ENCODE data around the gene NPB.

NPB gene

DNA sequence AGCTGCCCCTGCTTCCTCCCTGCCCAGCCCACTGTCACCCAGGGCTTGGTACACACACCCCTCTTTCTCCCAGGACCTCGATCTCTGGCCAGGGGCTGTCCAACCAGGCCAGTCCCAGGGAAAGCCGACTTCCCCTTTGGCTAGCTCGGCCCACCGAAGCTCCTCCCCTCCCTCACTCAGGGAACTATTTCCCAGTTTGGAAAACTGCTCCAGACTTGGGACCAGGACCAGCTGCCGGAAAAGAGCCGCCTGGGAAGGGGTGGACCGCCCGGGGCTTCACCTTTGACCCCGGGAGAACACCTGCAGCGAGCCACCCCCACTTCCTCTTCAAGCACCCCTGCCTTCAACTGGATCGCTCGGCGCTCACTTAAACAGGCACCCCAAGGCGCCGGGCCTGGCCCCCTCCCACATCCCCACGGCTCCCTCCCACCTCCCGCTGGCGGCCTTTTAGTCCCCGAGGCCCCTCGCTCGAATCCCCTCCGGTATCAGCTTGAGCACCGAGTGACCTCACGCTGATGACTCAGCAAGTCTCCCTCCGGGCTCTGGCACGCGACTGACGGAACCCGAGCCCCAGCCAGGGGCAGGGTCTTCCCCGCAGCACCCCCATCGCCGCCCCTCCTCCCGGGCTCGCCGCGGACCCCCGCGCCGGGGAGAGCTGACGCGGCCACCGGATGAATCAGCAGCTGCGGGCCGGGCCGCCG lies 24.6 kb downstream of the NPB start:
- peak; percentile 69 to 75 for DNase-seq

DNA sequence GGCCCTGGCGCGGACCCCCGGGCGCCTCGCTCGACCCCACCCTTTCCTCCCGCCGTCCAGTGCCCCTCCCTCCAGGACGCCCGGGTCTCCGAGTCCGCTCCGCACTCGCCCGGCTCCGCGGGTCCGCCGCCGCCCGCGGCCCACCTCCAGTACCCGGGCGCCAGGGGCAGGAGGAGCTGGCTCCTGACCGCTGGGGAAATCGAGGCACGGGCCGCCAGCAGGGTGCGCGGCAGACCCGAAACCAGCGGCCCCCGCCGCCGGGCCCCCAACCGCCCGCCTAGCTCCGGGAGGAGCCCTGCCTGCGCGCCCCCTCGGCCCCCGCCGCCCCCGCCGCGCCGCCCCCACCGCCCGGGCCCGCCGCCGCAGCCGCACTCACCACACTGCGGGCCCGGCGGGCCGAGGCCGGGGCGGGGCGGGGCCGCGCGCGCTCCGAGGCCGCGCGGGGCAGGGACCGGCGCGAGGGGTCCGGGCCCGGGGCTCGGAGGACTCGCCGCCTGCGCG lies 25.2 kb downstream of the NPB start:
- DNase-seq, result no peak

DNA sequence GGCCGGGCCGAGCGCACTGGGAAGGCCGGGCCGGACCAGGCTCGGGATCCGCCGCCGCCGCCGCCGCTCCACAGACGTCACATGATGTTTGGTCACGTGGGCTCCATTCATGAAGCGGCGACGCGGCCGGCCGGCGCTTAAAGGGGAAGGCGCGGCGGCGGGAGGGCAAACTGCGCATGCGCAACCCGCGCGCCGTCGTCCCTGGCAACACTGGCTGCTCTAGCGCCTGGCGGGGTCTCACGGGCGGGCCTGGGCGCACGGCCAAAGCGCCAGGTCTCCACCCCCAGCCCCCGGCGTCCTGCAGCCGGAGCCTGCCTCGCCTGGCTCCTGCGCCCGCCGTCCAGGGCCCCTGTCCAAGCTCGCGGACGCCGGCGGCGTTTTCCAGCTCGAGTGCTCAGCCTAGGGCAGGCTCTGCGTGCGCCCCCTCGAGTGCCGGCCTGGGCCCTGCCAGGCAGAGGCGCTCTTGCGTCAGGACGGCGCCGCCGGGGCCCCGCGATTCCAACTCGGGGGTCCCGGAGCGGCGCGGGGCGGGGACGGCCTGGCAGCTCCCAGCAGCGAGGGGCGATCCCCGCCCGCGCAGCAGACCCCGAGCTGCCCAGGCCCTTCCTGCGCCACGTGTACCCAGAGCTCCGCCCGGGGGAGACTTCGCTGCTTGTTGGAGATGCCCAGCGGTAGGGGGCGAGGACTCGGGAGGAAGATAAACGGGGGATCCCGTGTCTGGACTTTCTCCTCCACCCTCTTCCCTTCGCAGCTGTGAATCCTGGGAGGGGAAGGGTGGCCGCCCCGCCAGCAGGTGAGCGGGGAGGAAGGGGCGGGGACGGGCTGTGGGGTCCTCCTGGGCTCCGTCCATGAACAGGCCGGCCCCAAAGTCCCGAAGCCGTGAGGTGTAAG lies 25.9 kb downstream of the NPB start, which contains the start of gene MAFG:
Gene MAFG (minus strand): TSS at position 83 of the 891 bp plus-strand sequence. CDS start 4,550 bp downstream, outside the sequence.
- DNase-seq, result peak; percentile 88 to 89

DNA sequence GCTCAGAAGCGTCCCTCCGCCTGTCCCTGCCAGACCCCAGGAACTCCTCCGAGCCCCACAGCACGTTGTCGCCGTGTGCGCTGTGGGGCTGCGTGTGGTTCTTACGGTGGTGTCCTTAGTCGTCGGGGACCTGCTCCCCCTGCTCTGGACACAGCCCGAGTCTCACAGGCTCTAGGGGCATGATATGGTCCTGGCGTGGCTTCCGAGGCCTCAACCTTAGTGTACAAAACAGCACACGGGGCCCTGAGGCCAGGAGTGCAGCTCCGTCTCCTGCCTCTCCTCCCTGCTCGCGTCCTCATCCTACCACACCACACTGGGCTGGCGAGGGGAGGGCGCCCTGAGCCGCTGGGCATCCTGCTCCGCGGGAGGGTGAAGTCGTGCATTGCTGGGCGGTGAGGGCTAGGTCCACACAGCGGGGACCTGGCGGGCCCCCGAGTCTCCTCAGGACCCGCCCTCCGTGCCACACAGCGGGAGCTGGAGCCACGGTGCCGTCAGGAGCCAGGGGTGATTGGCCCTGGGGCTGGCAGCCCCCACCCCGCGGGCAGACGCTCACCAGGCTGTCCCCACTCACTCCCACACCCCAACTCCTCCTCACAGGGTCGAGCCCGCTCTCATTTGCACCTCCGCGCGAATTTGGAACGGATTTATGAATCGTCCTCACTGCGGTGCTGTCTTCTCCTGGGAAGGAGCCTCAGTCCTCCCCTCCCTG lies 26.7 kb downstream of the NPB start:
- DNase-seq, result no peak

DNA sequence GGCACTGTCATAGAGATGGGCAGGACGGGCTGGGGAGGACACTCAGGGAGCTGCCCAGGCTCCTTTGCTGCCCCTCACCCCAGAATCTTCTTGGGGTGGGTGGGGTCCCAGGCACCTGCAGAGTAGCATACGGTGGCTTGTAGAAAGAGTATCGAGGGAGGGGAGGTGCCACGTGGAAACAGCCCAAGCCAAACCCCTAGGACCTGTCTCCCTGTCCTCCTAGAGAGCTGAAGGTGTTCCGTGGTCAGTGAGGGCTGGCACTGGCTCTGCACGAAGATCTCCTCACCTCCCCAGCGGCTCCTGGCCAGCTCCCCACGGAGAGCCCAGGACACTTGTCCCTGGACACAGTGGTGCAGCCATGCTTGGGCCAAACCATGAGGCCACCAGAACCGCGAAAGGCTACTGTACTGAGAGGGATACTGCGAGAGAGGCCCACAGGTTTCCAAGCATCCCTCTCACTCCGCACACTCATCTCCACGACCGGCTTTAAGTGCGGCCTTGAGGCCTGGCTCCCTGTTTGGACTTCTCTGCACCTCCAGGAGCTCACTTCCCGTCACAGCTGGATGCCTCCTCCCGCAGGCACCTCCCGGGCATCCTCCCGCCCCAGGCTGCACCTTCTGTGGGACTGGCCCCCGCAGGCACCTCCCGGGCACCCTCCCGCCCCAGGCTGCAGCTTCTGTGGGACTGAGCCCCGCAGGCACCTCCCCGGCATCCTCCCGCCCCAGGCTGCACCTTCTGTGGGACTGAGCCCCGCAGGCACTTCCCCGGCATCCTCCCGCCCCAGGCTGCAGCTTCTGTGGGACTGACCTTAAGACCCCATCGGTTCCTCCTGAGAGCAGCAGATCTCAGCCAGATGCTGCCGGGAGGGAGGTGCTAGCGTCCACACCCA lies 27.5 kb downstream of the NPB start:
- no peak for DNase-seq

DNA sequence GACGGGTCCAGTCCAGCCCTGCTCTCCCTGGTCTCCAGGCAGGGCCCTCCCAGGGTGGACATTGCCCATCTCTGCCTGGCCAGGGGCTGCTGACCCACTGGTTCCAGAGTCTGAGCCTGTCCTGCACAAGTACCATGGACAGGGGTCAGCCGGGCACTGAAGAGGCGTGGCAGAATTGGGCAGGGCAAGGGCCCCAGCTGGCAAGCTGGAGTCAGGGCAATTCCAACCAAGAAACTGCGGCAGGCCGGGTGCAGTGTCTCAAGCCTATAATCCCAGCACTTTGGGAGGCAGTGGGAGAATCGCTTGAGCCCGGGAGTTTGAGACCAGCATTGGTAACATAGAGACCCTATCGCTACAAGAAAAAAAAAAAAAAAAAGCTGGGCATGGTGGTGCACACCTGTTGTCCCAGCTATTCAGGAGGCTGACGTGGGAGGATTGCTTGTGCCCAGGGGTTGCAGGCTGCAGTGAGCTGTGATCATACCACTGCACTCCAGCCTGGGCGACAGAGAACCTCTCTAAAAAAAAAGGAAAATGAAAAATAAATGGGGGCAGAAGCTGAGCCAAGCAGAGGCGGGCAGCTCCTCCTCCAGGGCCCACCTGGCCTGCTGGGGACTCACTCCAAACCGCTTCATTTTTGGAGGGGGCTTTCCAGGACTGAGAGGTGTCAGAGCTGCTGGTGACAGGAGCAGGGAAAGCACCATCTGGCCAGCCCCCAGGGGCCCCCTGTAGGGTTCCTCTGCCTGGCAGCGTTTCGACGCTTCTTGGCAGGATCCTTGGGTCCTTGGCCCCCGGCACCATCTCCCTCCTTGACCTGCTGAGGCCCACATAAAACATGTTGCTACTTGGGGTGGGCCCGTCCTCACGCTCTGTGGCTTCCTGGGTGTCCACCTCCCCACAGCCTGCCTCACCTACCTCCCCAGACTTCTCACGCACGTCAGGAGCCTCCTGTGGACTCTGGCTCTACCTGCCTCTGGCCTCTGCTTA lies 28.4 kb downstream of the NPB start:
- DNase-seq, result no peak

DNA sequence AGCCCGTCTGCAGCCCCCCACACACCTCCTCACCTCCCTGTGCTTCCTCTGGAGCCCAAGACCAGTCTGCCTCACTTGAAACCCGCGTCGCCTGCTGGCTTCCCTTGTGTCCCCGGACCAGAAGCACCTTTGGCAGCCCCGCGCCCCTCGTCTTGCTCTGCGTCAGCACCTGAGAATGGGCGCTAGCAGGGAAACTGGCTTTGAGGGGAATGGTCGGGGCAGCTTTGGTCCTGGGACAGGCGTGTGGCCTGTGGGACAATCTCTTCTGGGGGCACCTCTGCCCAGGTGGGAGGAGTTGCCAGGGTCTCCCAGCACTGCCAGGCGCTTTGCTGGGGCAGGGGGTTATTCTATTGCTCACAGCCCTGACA lies 29.1 kb downstream of the NPB start:
- DNase-seq, result no peak

DNA sequence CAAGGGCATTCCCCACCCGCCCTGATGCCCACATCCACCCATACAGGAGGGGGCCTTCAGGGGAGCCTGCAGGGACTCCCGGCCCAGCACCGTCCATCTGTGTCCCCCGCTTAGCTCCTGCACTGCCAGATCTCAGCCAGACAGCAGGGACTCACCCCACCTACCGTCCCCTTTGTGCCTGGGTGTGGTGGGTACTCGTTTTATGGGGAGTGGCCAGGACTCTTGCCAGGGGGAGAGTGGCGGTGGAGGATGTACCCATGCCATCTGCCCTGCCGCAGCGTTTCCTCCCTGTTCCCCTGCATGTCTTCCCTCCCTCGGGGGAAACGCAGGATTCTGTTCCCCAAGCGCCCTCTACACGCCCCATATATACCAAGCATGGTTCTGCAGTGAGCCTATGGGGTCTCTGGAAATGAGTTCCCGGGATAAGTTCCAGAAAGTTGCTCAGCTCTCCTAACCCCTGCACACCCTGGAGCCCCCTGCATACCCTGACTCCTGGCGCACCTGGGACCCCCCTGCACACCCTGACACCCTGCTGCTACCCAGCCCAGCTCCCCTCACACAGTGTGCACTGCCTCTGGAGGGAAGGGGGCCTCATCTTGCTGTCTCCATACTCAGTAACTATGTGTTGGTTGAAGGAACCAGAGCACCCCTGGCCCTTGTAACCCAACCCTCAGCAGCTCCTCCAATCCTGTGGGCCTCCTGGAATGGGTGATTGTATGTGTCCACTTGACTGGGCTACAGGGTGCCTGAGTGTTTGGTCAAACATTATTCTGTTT lies 29.7 kb downstream of the NPB start:
- DNase-seq, result no peak

DNA sequence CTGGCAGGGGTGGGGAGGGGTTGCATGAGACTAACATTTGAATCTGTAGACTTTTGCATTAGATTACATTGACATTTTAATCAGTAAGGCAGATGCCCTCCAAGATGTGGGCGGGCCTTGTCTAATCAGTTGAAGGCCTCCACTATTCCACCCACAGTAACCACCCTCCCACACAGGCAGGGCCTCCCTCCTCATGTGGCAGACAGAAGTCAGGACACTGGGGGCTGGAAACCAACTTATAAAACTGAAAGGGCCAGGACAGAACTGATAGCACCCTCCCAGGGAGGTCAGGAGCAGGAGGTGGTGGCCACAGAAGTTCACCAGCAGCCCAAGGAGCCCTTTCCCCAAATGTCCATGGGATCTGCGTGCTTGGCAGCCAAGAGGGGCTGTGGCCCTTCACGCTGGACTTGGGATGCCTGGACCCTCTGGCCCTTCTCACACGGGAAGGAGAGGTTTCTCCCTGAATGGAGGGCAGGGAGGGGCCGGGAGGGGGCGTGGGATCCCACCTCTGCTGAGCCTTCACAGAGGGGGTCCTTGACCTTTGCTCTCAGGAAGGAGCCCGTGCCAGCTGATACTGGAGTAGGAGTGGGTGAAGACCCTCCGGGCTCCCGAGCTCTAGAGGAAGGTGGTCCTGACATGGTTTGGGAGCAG lies 30.4 kb downstream of the NPB start:
- no peak for DNase-seq

DNA sequence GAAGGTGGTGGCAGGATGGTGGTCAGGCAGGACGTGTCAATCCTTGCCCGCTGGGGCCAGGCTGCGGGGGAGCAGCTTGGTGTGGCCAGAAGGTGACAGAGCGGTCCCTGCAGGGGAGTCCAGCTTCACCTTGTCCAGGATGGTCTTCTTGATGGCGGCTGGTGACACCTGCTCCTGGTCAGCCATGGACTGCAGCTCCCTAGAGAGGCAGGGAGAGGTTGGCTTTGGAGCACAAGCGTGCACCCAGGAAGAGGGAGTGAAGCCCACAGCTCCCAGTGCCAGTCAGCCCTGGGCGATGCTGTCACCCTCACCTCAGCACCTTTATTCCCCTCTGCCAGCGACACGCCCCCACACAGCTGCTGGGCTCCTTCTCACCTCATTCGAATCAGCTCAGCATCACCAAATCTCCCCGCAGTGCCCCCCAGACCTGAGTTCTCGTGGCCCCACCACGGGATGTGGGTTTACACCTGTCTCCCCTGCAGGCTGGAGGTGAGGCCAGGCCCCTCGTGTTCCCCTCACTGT lies 31.2 kb downstream of the NPB start:
- no peak for DNase-seq

DNA sequence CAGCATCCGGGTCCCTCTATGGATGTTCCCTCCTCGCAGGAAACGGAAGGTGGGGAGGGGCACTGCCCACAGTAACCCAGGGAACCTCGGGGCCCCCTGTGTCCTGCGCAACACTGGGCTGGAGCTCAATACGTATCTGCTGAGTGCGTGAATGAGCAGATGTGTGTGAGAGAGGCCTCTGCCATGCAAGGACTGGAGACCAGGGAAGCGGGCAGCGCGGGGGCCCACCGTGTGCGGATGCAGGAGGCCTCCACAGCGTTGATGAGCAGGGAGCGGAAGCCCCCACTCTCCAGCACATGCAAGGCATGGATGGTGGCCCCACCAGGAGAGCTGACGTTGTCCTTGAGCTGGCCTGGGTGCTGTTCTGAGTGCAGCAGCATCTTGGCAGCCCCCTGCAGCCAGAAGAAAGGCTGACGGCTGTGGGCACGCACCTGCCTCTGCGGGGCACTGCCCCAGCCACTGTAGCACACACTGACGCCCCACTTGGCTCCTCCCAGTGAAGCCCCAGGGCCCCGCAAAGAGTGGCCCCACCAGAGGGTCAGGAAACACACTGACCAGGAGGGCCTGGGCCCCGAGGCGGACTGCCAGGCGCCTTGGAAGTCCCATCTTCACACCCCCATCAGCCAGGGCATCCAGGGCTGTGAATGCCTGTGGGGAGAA lies 32.2 kb downstream of the NPB start:
- no peak for DNase-seq

DNA sequence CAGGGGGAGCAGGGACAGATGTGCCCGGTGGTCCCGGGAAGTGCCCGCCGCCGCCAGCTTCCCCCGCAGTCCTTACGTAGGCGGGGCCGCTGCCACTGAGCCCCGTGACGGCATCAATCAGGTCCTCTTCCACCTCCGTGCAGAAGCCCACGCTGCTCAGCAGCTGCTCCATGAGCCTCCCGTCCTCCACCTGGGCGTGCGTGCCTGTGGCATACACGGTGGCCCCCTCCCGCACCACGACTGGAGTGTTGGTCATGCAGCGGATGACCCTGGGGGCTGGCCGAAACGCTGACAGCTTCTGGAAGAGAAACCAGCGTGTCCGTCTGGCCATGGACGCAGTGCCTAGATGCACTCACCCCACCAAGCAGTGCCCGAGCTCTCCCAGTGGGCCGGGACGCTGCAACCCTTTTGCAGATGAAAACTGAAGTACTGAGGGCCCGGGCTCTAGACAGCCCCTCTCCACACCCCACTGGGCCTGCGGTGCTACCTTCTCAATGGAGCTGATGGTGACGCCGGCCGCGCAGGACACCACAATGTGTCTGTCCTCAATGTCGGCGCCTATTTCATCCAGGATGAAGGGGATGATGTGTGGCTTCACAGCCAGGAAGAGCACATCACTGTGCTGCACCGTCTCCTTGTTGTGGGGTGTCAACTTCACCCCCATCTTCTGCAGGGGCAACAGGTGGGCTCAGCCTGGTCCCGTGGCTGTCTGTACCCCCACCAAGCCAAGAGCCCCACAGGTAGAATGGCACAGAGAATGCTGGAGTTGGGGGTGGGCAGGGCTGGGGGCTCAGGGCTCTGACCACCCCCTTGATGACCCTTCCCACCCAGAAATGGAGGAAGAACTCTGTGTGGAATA lies 33.0 kb downstream of the NPB start:
- no peak for DNase-seq

DNA sequence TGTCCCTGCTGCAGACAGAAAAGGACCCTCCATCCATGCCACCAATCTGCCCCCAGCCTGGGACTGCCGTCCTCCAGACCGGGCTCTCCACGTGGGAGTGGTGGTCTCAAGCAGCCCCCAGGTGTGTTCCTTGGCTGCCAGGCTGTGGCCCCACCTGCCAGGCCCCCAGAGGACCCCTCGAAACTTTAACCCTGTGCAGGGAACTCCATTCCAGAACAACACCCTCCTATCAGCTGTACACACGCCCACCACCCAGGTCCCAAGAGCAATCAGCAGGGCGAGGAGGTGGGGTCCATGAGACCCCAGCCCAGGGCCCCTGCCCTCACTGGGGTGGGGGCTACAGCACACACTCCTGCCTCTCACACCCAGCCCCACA lies 33.7 kb downstream of the NPB start:
- DNase-seq, result no peak

DNA sequence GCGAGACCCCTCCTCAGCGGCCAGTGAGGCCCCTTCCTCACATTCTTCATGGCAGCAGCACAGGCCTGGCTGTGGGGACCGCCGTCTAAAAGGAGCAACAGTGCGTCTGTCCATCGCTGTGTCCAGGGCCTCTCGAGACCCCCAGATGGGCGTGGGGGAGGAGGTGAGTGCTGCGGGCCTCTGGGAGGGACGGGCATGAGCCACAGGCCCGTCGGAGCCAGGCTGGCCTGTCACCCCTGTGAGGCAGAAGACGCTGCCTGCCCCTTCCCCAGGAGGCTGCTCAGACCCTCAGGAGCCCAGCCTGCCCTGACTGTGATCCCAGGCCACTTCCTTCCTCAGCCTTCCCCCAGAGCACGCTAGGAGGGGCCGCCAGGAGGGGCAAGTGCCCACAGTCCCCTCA lies 37.2 kb downstream of the NPB start:
- no peak for DNase-seq

DNA sequence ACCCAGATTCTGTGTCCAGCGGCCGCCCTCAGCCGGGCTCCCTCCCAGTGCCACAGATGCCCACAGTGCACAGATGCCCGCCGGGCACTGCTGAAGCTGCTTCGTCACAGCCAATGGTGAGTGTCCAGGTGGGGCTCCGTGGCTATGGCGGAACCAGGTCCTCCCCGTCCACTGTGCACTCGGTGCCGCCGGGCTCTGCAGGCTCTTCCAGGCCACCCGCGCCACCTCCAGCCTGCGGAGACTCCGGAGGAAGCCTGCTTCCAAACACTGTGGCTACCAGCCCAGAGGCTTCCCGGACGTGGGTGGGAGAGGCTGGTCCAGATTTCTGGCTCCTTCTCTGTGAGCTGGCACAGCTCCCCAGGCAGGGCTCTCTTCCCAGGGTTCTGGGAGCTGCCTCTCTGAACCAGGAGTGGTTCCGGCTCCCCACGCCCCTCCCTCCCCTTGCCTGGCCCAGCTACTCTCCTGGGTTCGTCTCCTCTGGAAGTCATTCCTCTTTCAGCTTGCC lies 37.9 kb downstream of the NPB start:
- no peak for DNase-seq

DNA sequence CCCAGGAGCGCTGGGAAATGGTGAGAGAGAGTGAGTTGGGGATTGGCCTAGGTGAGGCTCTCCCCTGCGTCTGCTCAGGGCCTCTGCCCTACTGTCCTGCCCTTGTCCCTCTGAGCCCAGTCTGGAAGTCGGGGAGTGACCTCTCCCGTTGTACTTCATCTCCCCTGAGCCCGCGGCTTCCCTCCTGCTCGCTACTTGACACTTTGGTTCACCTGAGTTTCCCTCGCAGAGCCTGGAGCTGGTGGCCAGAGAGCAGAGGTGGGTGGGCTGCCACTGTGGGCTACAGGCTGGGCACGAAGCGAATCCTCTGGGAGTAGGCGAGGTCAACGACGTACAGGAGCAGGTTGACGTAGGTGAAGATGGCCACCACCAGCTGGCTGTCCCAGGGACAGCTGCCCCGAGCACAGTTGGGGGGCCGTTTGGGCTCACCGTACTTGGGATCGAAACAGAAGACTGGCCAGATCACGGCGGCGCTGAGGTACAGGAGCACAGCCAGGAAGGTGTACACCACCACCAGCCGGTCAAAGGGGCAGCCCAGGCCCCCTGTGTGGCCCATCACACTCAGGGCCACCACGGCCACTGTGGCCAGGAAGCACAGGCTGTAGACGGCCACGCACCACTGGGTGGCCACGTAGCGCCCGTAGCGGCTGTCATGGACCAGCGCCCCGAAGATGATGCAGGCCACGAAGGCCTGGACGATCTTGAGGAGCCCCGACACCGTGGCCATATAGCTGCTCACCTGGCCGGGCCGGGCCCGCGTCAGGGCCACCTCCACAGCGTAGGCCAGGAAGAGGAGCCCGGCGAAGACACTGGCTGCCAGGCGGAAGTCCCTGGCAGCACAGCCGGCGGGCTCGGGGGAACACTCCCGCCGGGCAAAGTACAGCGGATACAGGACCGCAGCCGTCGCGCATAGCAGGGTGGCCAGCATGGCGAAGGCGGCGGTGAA lies 38.8 kb downstream of the NPB start:
- DNase-seq, result no peak

Measured in activated CD4-positive, alpha-beta T cell treated with anti-CD3 and anti-CD28 coated beads, Interleukin-2, amount 50 U/mL, for 48 hours (primary cell).